ENCODE measurements around the gene EIF2A. TPM values are rescaled to one million over a fixed set of nuclear protein-coding genes. Genes with fewer than 3 reads are reported as not detected.

Gene EIF2A
- total RNA-seq, 1 experiment from 2014 or later: 96.4 TPM

GRCh38 chr3:150531775-150532174, 14.8 kb upstream of the EIF2A start:
- intact Hi-C loops (cut with micrococcal nuclease; ENCODE audit: unreplicated experiment): loop anchor here (10.0 kb wide), 1 partner anchor 753 kb away; no protein-coding TSS in a partner anchor
- Histone ChIP-seq H3K27me3 (ENCODE audit: insufficient read depth, low read depth) (no peaks in the 10 kb centered on the region), H3K36me3 (ENCODE audit: low read depth) (no peaks in the 10 kb centered on the region), H3K27ac (no peak overlapping the region), H3F3A (ENCODE audit: insufficient read depth, low read depth) (no peaks in the 10 kb centered on the region), H3K9me3 (ENCODE audit: insufficient read depth, low read depth) (no peaks in the 10 kb centered on the region), H4K20me1 (ENCODE audit: insufficient read depth) (no peaks in the 10 kb centered on the region), H3K4me3 (no peak overlapping the region), H3K79me2 (ENCODE audit: low read depth) (no peaks in the 10 kb centered on the region), H3K4me1 (replicated peaks; ENCODE audit: insufficient read depth) (no peaks in the 10 kb centered on the region), H3K4me2 (no peak overlapping the region), H2AFZ (no peak overlapping the region), H3K9me2 (ENCODE audit: insufficient read depth) (no peaks in the 10 kb centered on the region)
- POLR2A ChIA-PET (ENCODE audit: unreplicated experiment): interaction anchor here (0.5 kb wide), 1 partner anchor 207 kb away, joined by 7 read pairs; no protein-coding TSS in a partner anchor
- CTCF ChIA-PET: no interaction called here
- no peak for DNase-seq
- TF ChIP-seq CTCF (conservative IDR thresholded peaks at IDR 0.05): no peak
- no peak for TF ChIP-seq EZH2 (IDR thresholded peaks at IDR 0.05; ENCODE audit: low read depth)
- no TSS peak for BruUV-seq (replicated peaks)

GRCh38 chr3:150535204-150535603, 11.4 kb upstream of the EIF2A start:
- H4K20me1 ChIP-seq (ENCODE audit: insufficient read depth): no peaks in the 10 kb centered on the region; the same call in 1 of the 2 replicates
- no peaks in the 10 kb centered on the region for H3K9me2 ChIP-seq (ENCODE audit: insufficient read depth)
- H2AFZ ChIP-seq: no peak overlapping the region
- no TSS peak for BruUV-seq (replicated peaks)
- DNase-seq: no peak
- H3K4me3 ChIP-seq: no peak overlapping the region
- H3K9me3 ChIP-seq (ENCODE audit: insufficient read depth, low read depth): no peaks in the 10 kb centered on the region
- no peaks in the 10 kb centered on the region for H3K79me2 ChIP-seq (ENCODE audit: low read depth)
- H3K27me3 ChIP-seq (ENCODE audit: insufficient read depth, low read depth): no peaks in the 10 kb centered on the region
- POLR2A ChIA-PET (ENCODE audit: unreplicated experiment): no interaction called here
- H3K4me2 ChIP-seq: no peak overlapping the region
- CTCF ChIA-PET: no interaction called here
- no peaks in the 10 kb centered on the region; the same call in 1 of the 2 replicates for H3K4me1 ChIP-seq (replicated peaks; ENCODE audit: insufficient read depth)
- TF ChIP-seq CTCF (conservative IDR thresholded peaks at IDR 0.05) (no peak), EZH2 (IDR thresholded peaks at IDR 0.05; ENCODE audit: low read depth) (no peak)
- intact Hi-C loops (cut with micrococcal nuclease; ENCODE audit: unreplicated experiment): loop anchor here (10.0 kb wide), 1 partner anchor 750 kb away; no protein-coding TSS in a partner anchor
- H3F3A ChIP-seq (ENCODE audit: insufficient read depth, low read depth): peaks cover 11% of the 10 kb centered on the region; the same call in 1 of the 2 replicates
- H3K27ac ChIP-seq: no peak overlapping the region
- no peaks in the 10 kb centered on the region for H3K36me3 ChIP-seq (ENCODE audit: low read depth)

GRCh38 chr3:150538324-150539208, 8.0 kb upstream of the EIF2A start:
- CTCF ChIA-PET: no interaction called here
- Histone ChIP-seq H3K4me1 (replicated peaks; ENCODE audit: insufficient read depth) (peaks cover under 1% of the 10 kb centered on the region), H3K36me3 (ENCODE audit: low read depth) (peaks cover 13% of the 10 kb centered on the region), H3K4me2 (no peak overlapping the region), H3K27ac (no peak overlapping the region), H3K9me2 (ENCODE audit: insufficient read depth) (no peaks in the 10 kb centered on the region), H3F3A (ENCODE audit: insufficient read depth, low read depth) (peaks cover 30% of the 10 kb centered on the region; the same call in 1 of the 2 replicates), H3K4me3 (no peak overlapping the region), H2AFZ (no peak overlapping the region), H3K27me3 (ENCODE audit: insufficient read depth, low read depth) (no peaks in the 10 kb centered on the region), H3K9me3 (ENCODE audit: insufficient read depth, low read depth) (no peaks in the 10 kb centered on the region), H3K79me2 (ENCODE audit: low read depth) (peaks cover 26% of the 10 kb centered on the region), H4K20me1 (ENCODE audit: insufficient read depth) (no peaks in the 10 kb centered on the region; the same call in 1 of the 2 replicates)
- TF ChIP-seq CTCF (conservative IDR thresholded peaks at IDR 0.05): no peak
- no peak for TF ChIP-seq EZH2 (IDR thresholded peaks at IDR 0.05; ENCODE audit: low read depth)
- no peak for DNase-seq
- intact Hi-C loops (cut with micrococcal nuclease; ENCODE audit: unreplicated experiment): loop anchor here (10.0 kb wide), 1 partner anchor 746 kb away; no protein-coding TSS in a partner anchor
- POLR2A ChIA-PET (ENCODE audit: unreplicated experiment): no interaction called here
- no TSS peak for BruUV-seq (replicated peaks)
